Measurements from ENCODE around the gene PIP5K1B.

The PIP5K1B gene

GRCh38 chr9:68709291-68710110 is 4.5 kb downstream of the PIP5K1B start:
- TF ChIP-seq YY1 (IDR thresholded peaks at IDR 0.05; ENCODE audit: low read depth) (no peak), CEBPB (IDR thresholded peaks at IDR 0.05) (no peak), MAX (IDR thresholded peaks at IDR 0.05) (no peak), TEAD4 (IDR thresholded peaks at IDR 0.05) (no peak), TCF12 (IDR thresholded peaks at IDR 0.05; ENCODE audit: low read depth) (no peak)

GRCh38 chr9:68710111-68710471 is 5.1 kb downstream of the PIP5K1B start:
- TF ChIP-seq RAD21 (IDR thresholded peaks at IDR 0.05; ENCODE audit: low read depth) (no peak), ZBTB7A (IDR thresholded peaks at IDR 0.05; ENCODE audit: low read depth) (no peak), EP300 (IDR thresholded peaks at IDR 0.05; ENCODE audit: borderline replicate concordance) (no peak), CEBPB (IDR thresholded peaks at IDR 0.05) (no peak), CREB1 (IDR thresholded peaks at IDR 0.05; ENCODE audit: low read depth) (no peak), TEAD4 (IDR thresholded peaks at IDR 0.05) (no peak), MAX (IDR thresholded peaks at IDR 0.05) (no peak), TCF12 (IDR thresholded peaks at IDR 0.05; ENCODE audit: low read depth) (no peak), EGR1 (IDR thresholded peaks at IDR 0.05) (no peak), REST (IDR thresholded peaks at IDR 0.05; ENCODE audit: low read depth) (no peak)

GRCh38 chr9:68711281-68711680 is 6.2 kb downstream of the PIP5K1B start:
- no peak for TF ChIP-seq EGR1 (IDR thresholded peaks at IDR 0.05)
- no peak for TF ChIP-seq USF1 (IDR thresholded peaks at IDR 0.05)
- no peak for TF ChIP-seq TEAD4 (IDR thresholded peaks at IDR 0.05)
- no peak for TF ChIP-seq YY1 (IDR thresholded peaks at IDR 0.05; ENCODE audit: low read depth)
- no peak for TF ChIP-seq TCF12 (IDR thresholded peaks at IDR 0.05; ENCODE audit: low read depth)
- TF ChIP-seq NFIC (IDR thresholded peaks at IDR 0.05) = no peak
- TF ChIP-seq EP300 (IDR thresholded peaks at IDR 0.05; ENCODE audit: borderline replicate concordance) = no peak
- TF ChIP-seq CEBPB (IDR thresholded peaks at IDR 0.05) = no peak

- TF ChIP-seq NFIC (IDR thresholded peaks at IDR 0.05) (no peak), TEAD4 (IDR thresholded peaks at IDR 0.05) (no peak), EGR1 (IDR thresholded peaks at IDR 0.05) (no peak), CEBPB (IDR thresholded peaks at IDR 0.05) (no peak), FOXM1 (IDR thresholded peaks at IDR 0.05; ENCODE audit: borderline replicate concordance, low read depth) (no peak), ZBTB7A (IDR thresholded peaks at IDR 0.05; ENCODE audit: low read depth) (no peak), RAD21 (IDR thresholded peaks at IDR 0.05; ENCODE audit: low read depth) (no peak), YY1 (IDR thresholded peaks at IDR 0.05; ENCODE audit: low read depth) (no peak), TAF1 (IDR thresholded peaks at IDR 0.05; ENCODE audit: low read depth) (no peak), MAX (IDR thresholded peaks at IDR 0.05) (no peak), TCF12 (IDR thresholded peaks at IDR 0.05; ENCODE audit: low read depth) (no peak), USF1 (IDR thresholded peaks at IDR 0.05) (no peak), EP300 (IDR thresholded peaks at IDR 0.05; ENCODE audit: borderline replicate concordance) (no peak), CREB1 (IDR thresholded peaks at IDR 0.05; ENCODE audit: low read depth) (no peak)
Observed at GRCh38 chr9:68711932-68712331, 6.9 kb downstream of the PIP5K1B start.

GRCh38 chr9:68714416-68715180 is 9.6 kb downstream of the PIP5K1B start:
- TF ChIP-seq CEBPB (IDR thresholded peaks at IDR 0.05) (no peak), TAF1 (IDR thresholded peaks at IDR 0.05; ENCODE audit: low read depth) (no peak), ZBTB7A (IDR thresholded peaks at IDR 0.05; ENCODE audit: low read depth) (no peak), USF1 (IDR thresholded peaks at IDR 0.05) (no peak), EP300 (IDR thresholded peaks at IDR 0.05; ENCODE audit: borderline replicate concordance) (no peak), EGR1 (IDR thresholded peaks at IDR 0.05) (no peak), CREB1 (IDR thresholded peaks at IDR 0.05; ENCODE audit: low read depth) (no peak), NFIC (IDR thresholded peaks at IDR 0.05) (no peak), MAX (IDR thresholded peaks at IDR 0.05) (no peak), TCF12 (IDR thresholded peaks at IDR 0.05; ENCODE audit: low read depth) (no peak), TEAD4 (IDR thresholded peaks at IDR 0.05) (no peak), RAD21 (IDR thresholded peaks at IDR 0.05; ENCODE audit: low read depth) (no peak)

GRCh38 chr9:68715181-68715456 is 10.1 kb downstream of the PIP5K1B start:
- TF ChIP-seq TAF1 (IDR thresholded peaks at IDR 0.05; ENCODE audit: low read depth) (no peak), CEBPB (IDR thresholded peaks at IDR 0.05) (no peak), EP300 (IDR thresholded peaks at IDR 0.05; ENCODE audit: borderline replicate concordance) (no peak), FOXM1 (IDR thresholded peaks at IDR 0.05; ENCODE audit: borderline replicate concordance, low read depth) (no peak), NFIC (IDR thresholded peaks at IDR 0.05) (no peak), USF1 (IDR thresholded peaks at IDR 0.05) (no peak), CREB1 (IDR thresholded peaks at IDR 0.05; ENCODE audit: low read depth) (no peak), ZBTB7A (IDR thresholded peaks at IDR 0.05; ENCODE audit: low read depth) (no peak), EGR1 (IDR thresholded peaks at IDR 0.05) (no peak)
